ENCODE measurements around the gene CDC42BPB.

Gene CDC42BPB

GRCh38 chr14:102973706-102974285 lies 83.6 kb downstream of the CDC42BPB start:
- Histone ChIP-seq H3K36me3 (ENCODE audit: insufficient read depth, low read length) (peaks cover 78% of the 10 kb centered on the region), H2AFZ (ENCODE audit: low read depth, low read length) (no peak overlapping the region), H3K4me1 (ENCODE audit: insufficient read depth, low read length) (no peaks in the 10 kb centered on the region), H3K27me3 (ENCODE audit: insufficient read depth, low read length) (no peaks in the 10 kb centered on the region), H3K9me3 (ENCODE audit: low read length) (no peaks in the 10 kb centered on the region), H3K4me3 (ENCODE audit: low read length) (no peak overlapping the region)

GRCh38 chr14:102971836-102972606 lies 85.3 kb downstream of the CDC42BPB start:
- Histone ChIP-seq H2AFZ (ENCODE audit: low read depth, low read length) (no peak overlapping the region), H3K4me1 (ENCODE audit: insufficient read depth, low read length) (no peaks in the 10 kb centered on the region), H3K9me3 (ENCODE audit: low read length) (peaks cover 2% of the 10 kb centered on the region), H3K4me3 (ENCODE audit: low read length) (no peak overlapping the region), H3K36me3 (ENCODE audit: insufficient read depth, low read length) (peaks cover 83% of the 10 kb centered on the region), H3K27me3 (ENCODE audit: insufficient read depth, low read length) (no peaks in the 10 kb centered on the region)

GRCh38 chr14:102971314-102971713 lies 86.0 kb downstream of the CDC42BPB start:
- H3K9me3 ChIP-seq (ENCODE audit: low read length), result peaks cover 2% of the 10 kb centered on the region
- H3K4me3 ChIP-seq (ENCODE audit: low read length), result no peak overlapping the region
- no peaks in the 10 kb centered on the region for H3K27me3 ChIP-seq (ENCODE audit: insufficient read depth, low read length)
- no peak overlapping the region for H2AFZ ChIP-seq (ENCODE audit: low read depth, low read length)
- peaks cover 83% of the 10 kb centered on the region for H3K36me3 ChIP-seq (ENCODE audit: insufficient read depth, low read length)
- H3K4me1 ChIP-seq (ENCODE audit: insufficient read depth, low read length), result no peaks in the 10 kb centered on the region

DNA sequence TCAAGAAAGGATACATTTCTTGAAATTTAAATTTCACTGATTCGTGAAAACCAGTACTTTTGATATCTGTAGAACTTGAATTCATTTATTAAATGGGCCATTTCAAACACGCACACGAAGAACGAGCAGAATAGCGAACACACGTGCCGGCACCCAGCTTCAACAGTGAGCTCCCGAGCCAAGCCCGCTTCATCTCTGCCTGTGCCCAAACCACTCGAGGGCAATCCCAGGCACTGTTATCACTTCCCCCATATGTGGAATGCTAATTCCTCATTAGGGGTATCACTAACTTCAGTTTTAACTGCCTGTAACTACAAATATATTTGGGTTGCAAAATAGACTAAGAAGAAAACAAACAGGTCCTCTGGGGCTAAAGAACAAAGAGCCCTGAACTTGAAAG lies 86.9 kb downstream of the CDC42BPB start:
- Histone ChIP-seq H3K36me3 (ENCODE audit: insufficient read depth, low read length) (peaks cover 84% of the 10 kb centered on the region), H3K9me3 (ENCODE audit: low read length) (peaks cover 4% of the 10 kb centered on the region), H3K27me3 (ENCODE audit: insufficient read depth, low read length) (no peaks in the 10 kb centered on the region), H3K4me3 (ENCODE audit: low read length) (no peak overlapping the region), H2AFZ (ENCODE audit: low read depth, low read length) (no peak overlapping the region), H3K4me1 (ENCODE audit: insufficient read depth, low read length) (no peaks in the 10 kb centered on the region)

- Histone ChIP-seq H3K4me3 (ENCODE audit: low read length) (no peak overlapping the region), H3K36me3 (ENCODE audit: insufficient read depth, low read length) (peaks cover 89% of the 10 kb centered on the region), H3K27me3 (ENCODE audit: insufficient read depth, low read length) (no peaks in the 10 kb centered on the region), H3K4me1 (ENCODE audit: insufficient read depth, low read length) (no peaks in the 10 kb centered on the region), H3K9me3 (ENCODE audit: low read length) (peaks cover 4% of the 10 kb centered on the region), H2AFZ (ENCODE audit: low read depth, low read length) (no peak overlapping the region)
Observed at GRCh38 chr14:102969901-102970300, 87.4 kb downstream of the CDC42BPB start.

GRCh38 chr14:102969060-102969791 lies 88.1 kb downstream of the CDC42BPB start:
- H3K36me3 ChIP-seq (ENCODE audit: insufficient read depth, low read length), result peaks cover 91% of the 10 kb centered on the region
- H3K9me3 ChIP-seq (ENCODE audit: low read length), result peaks cover 4% of the 10 kb centered on the region
- no peaks in the 10 kb centered on the region for H3K27me3 ChIP-seq (ENCODE audit: insufficient read depth, low read length)
- no peaks in the 10 kb centered on the region for H3K4me1 ChIP-seq (ENCODE audit: insufficient read depth, low read length)
- H2AFZ ChIP-seq (ENCODE audit: low read depth, low read length), result no peak overlapping the region
- no peak overlapping the region for H3K4me3 ChIP-seq (ENCODE audit: low read length)

DNA sequence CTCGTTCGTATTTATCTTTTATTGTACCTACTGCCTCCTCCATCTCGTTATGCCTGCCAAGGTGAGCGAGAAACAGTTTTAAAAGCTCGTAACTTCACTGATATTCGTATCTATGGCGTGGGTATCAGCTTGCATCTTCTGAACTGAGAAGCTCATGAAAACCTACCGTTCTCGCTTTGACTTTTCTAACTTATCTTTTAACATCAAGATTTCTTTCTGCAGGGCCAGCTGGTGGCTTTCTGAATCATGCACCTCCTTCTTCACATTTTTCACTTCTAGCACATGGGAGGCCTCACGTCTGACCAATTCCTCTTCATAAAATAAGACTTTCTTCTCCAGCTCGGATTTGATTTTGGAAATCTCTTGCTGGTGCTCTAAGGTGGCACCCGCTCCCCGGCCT lies 89.0 kb downstream of the CDC42BPB start:
- Histone ChIP-seq H3K4me1 (ENCODE audit: insufficient read depth, low read length) (no peaks in the 10 kb centered on the region), H3K27me3 (ENCODE audit: insufficient read depth, low read length) (no peaks in the 10 kb centered on the region), H2AFZ (ENCODE audit: low read depth, low read length) (no peak overlapping the region), H3K36me3 (ENCODE audit: insufficient read depth, low read length) (peaks cover 91% of the 10 kb centered on the region), H3K9me3 (ENCODE audit: low read length) (peaks cover 4% of the 10 kb centered on the region), H3K4me3 (ENCODE audit: low read length) (no peak overlapping the region)

DNA sequence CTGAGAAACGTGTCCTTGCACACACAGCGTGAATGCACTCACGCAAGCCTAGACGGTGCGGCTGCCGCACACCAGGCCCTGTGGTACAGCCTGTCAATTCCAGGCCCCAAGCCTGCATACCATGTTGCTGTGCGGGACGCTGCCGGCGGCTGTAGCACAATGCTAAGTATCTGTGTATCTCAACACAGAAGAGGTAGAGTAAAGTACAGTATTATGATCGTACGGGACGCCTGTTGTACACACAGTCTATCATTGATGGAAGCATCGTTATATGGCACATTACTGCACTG lies 89.9 kb downstream of the CDC42BPB start:
- Histone ChIP-seq H2AFZ (ENCODE audit: low read depth, low read length) (no peak overlapping the region), H3K9me3 (ENCODE audit: low read length) (peaks cover 4% of the 10 kb centered on the region), H3K4me1 (ENCODE audit: insufficient read depth, low read length) (no peaks in the 10 kb centered on the region), H3K4me3 (ENCODE audit: low read length) (no peak overlapping the region), H3K27me3 (ENCODE audit: insufficient read depth, low read length) (no peaks in the 10 kb centered on the region), H3K36me3 (ENCODE audit: insufficient read depth, low read length) (peaks cover 94% of the 10 kb centered on the region)

GRCh38 chr14:102966681-102967505 lies 90.5 kb downstream of the CDC42BPB start:
- Histone ChIP-seq H3K27me3 (ENCODE audit: insufficient read depth, low read length) (no peaks in the 10 kb centered on the region), H3K36me3 (ENCODE audit: insufficient read depth, low read length) (peaks cover 97% of the 10 kb centered on the region), H3K9me3 (ENCODE audit: low read length) (peaks cover 4% of the 10 kb centered on the region), H3K4me1 (ENCODE audit: insufficient read depth, low read length) (no peaks in the 10 kb centered on the region), H2AFZ (ENCODE audit: low read depth, low read length) (no peak overlapping the region), H3K4me3 (ENCODE audit: low read length) (no peak overlapping the region)

- no peaks in the 10 kb centered on the region for H3K27me3 ChIP-seq (ENCODE audit: insufficient read depth, low read length)
- peaks cover 4% of the 10 kb centered on the region for H3K9me3 ChIP-seq (ENCODE audit: low read length)
- no peak overlapping the region for H3K4me3 ChIP-seq (ENCODE audit: low read length)
- H3K4me1 ChIP-seq (ENCODE audit: insufficient read depth, low read length), result no peaks in the 10 kb centered on the region
- H2AFZ ChIP-seq (ENCODE audit: low read depth, low read length), result no peak overlapping the region
- H3K36me3 ChIP-seq (ENCODE audit: insufficient read depth, low read length), result peaks cover 95% of the 10 kb centered on the region
Observed at GRCh38 chr14:102965971-102966655, 91.2 kb downstream of the CDC42BPB start.

- Histone ChIP-seq H3K4me3 (ENCODE audit: low read length) (no peak overlapping the region), H3K4me1 (ENCODE audit: insufficient read depth, low read length) (no peaks in the 10 kb centered on the region), H2AFZ (ENCODE audit: low read depth, low read length) (no peak overlapping the region), H3K27me3 (ENCODE audit: insufficient read depth, low read length) (no peaks in the 10 kb centered on the region), H3K36me3 (ENCODE audit: insufficient read depth, low read length) (peaks cover 94% of the 10 kb centered on the region), H3K9me3 (ENCODE audit: low read length) (peaks cover 4% of the 10 kb centered on the region)
Observed at GRCh38 chr14:102965282-102965681, 92.1 kb downstream of the CDC42BPB start.

GRCh38 chr14:102964152-102964730 lies 93.1 kb downstream of the CDC42BPB start:
- Histone ChIP-seq H3K36me3 (ENCODE audit: insufficient read depth, low read length) (peaks cover 93% of the 10 kb centered on the region), H2AFZ (ENCODE audit: low read depth, low read length) (no peak overlapping the region), H3K9me3 (ENCODE audit: low read length) (peaks cover 4% of the 10 kb centered on the region), H3K4me3 (ENCODE audit: low read length) (no peak overlapping the region), H3K27me3 (ENCODE audit: insufficient read depth, low read length) (no peaks in the 10 kb centered on the region), H3K4me1 (ENCODE audit: insufficient read depth, low read length) (no peaks in the 10 kb centered on the region)
